SK-N-SH treated with all-trans-retinoic acid at 6 μM for 48 hours (cell line): Measurements from ENCODE around the gene PRSS16.

Source experiments
- ATAC-seq: fragments of 200-7000 bp; cut with Tn5 transposase; 3 replicates; pipeline ENCODE4 v1.9.1; 2020; ENCODE audit warnings: mild to moderate bottlenecking, moderate library complexity
- ARNTL ChIP-seq: fragments of 450-650 bp; formaldehyde crosslinking; IDR thresholded peaks from 2 replicates; pipeline ENCODE4 v1.5.0; 2020; ENCODE audit warnings: low read depth, mild to moderate bottlenecking, moderate library complexity, borderline replicate concordance
- BACH2 ChIP-seq: fragments of 250-450 bp; sonication (Bioruptor Pico); IDR thresholded peaks from 2 replicates; pipeline ENCODE4 v1.9.0; 2021; ENCODE audit warnings: mild to moderate bottlenecking, borderline replicate concordance
- CREB5 ChIP-seq: fragments of 250-450 bp; sonication (Bioruptor Pico); IDR thresholded peaks from 2 replicates; pipeline ENCODE4 v1.5.1; 2020; ENCODE audit warnings: low read depth, mild to moderate bottlenecking, moderate library complexity
- CSDC2 ChIP-seq: fragments of 250-450 bp; sonication (Bioruptor Pico); IDR thresholded peaks from 2 replicates; pipeline ENCODE4 v1.5.0; 2020; ENCODE audit warnings: mild to moderate bottlenecking, moderate library complexity
- CSRNP3 ChIP-seq: fragments of 250-450 bp; sonication (Bioruptor Pico); IDR thresholded peaks from 2 replicates; pipeline ENCODE4 v1.5.1; 2021; ENCODE audit warnings: mild to moderate bottlenecking, moderate library complexity
- ESRRG ChIP-seq: fragments of 250-450 bp; sonication (Bioruptor Pico); IDR thresholded peaks from 2 replicates; pipeline ENCODE4 v1.6.1; 2021; ENCODE audit warnings: mild to moderate bottlenecking
- GLIS3 ChIP-seq: fragments of 250-450 bp; sonication (Bioruptor Pico); IDR thresholded peaks from 2 replicates; pipeline ENCODE4 v1.5.0; 2020; ENCODE audit warnings: mild to moderate bottlenecking, moderate library complexity
- ISL1 ChIP-seq: fragments of 250-450 bp; sonication (Bioruptor Pico); IDR thresholded peaks from 2 replicates; pipeline ENCODE4 v2.1.2; 2022; ENCODE audit warnings: mild to moderate bottlenecking, moderate library complexity
- OSR1 ChIP-seq: fragments of 250-450 bp; sonication (Bioruptor Pico); IDR thresholded peaks from 2 replicates; pipeline ENCODE4 v1.8.0; 2022; ENCODE audit warnings: moderate library complexity, mild to moderate bottlenecking, inconsistent platforms
- PPARA ChIP-seq: fragments of 250-450 bp; sonication (Bioruptor Pico); IDR thresholded peaks from 2 replicates; pipeline ENCODE4 v1.5.0; 2020; ENCODE audit warnings: mild to moderate bottlenecking, borderline replicate concordance
- RARB ChIP-seq: fragments of 250-450 bp; sonication (Bioruptor Pico); IDR thresholded peaks from 2 replicates; pipeline ENCODE4 v1.8.0; 2021; ENCODE audit warnings: mild to moderate bottlenecking, moderate library complexity
- SNAI2 ChIP-seq: fragments of 250-450 bp; sonication (Bioruptor Pico); IDR thresholded peaks from 2 replicates; pipeline ENCODE4 v1.5.0; 2020; ENCODE audit warnings: mild to moderate bottlenecking, moderate library complexity
- TCF4 ChIP-seq: fragments of 250-450 bp; sonication (Bioruptor Pico); IDR thresholded peaks from 2 replicates; pipeline ENCODE4 v1.8.0; 2021; ENCODE audit warnings: mild to moderate bottlenecking, moderate library complexity, borderline replicate concordance
- TOX ChIP-seq: fragments of 250-450 bp; sonication (Bioruptor Pico); IDR thresholded peaks from 2 replicates; pipeline ENCODE4 v1.8.0; 2021; ENCODE audit warnings: mild to moderate bottlenecking, moderate library complexity, borderline replicate concordance
- ZC3H10 ChIP-seq: fragments of 250-450 bp; sonication (Bioruptor Pico); IDR thresholded peaks from 2 replicates; pipeline ENCODE4 v1.5.1; 2021; ENCODE audit warnings: mild to moderate bottlenecking, moderate library complexity
- ZFP3 ChIP-seq: fragments of 250-450 bp; sonication (Bioruptor Pico); IDR thresholded peaks from 2 replicates; pipeline ENCODE4 v1.5.0; 2020; ENCODE audit warnings: mild to moderate bottlenecking, moderate library complexity
- ZFP30 ChIP-seq: fragments of 450-650 bp; formaldehyde crosslinking; IDR thresholded peaks from 2 replicates; pipeline ENCODE4 v1.5.0; 2022; ENCODE audit warnings: mild to moderate bottlenecking, moderate library complexity
- ZNF565 ChIP-seq: fragments of 450-650 bp; formaldehyde crosslinking; conservative IDR thresholded peaks from 2 replicates; pipeline ENCODE4 v1.5.0; 2020; ENCODE audit warnings: low read depth, mild to moderate bottlenecking, moderate library complexity
- ZNF70 ChIP-seq: fragments of 450-650 bp; formaldehyde crosslinking; IDR thresholded peaks from 2 replicates; pipeline ENCODE4 v1.5.0; 2020; ENCODE audit warnings: mild to moderate bottlenecking, moderate library complexity
- TF ChIP-seq, protein P1 (sequence below): fragments of 250-450 bp; sonication (Bioruptor Pico); IDR thresholded peaks from 2 replicates; pipeline ENCODE4 v1.8.0; 2021; ENCODE audit warnings: low read depth, mild to moderate bottlenecking, moderate library complexity, borderline replicate concordance
- TF ChIP-seq, protein P2 (sequence below): fragments of 250-450 bp; sonication (Bioruptor Pico); IDR thresholded peaks from 2 replicates; pipeline ENCODE4 v1.8.0; 2020; ENCODE audit warnings: mild to moderate bottlenecking, moderate library complexity, borderline replicate concordance

The PRSS16 gene

GRCh38 chr6:27290850-27291208 lies 43.3 kb downstream of the PRSS16 start:
- ATAC-seq, result no peak
- TF ChIP-seq TOX (CRISPR knock-in tag), result no peak
- TF ChIP-seq ZFP30 (CRISPR knock-in tag), result no peak
- TF ChIP-seq ESRRG, result no peak
- no peak for TF ChIP-seq ZNF565 (CRISPR knock-in tag)
- no peak for TF ChIP-seq ZNF70
- no peak for TF ChIP-seq RARB
- TF ChIP-seq OSR1 (CRISPR knock-in tag), result no peak
- no peak for TF ChIP-seq ISL1 (CRISPR knock-in tag)
- no peak for TF ChIP-seq BACH2
- no peak for TF ChIP-seq PPARA (CRISPR knock-in tag)
- TF ChIP-seq SNAI2, result no peak
- no peak for TF ChIP-seq CSDC2 (CRISPR knock-in tag)
- TF ChIP-seq, protein P1, sequence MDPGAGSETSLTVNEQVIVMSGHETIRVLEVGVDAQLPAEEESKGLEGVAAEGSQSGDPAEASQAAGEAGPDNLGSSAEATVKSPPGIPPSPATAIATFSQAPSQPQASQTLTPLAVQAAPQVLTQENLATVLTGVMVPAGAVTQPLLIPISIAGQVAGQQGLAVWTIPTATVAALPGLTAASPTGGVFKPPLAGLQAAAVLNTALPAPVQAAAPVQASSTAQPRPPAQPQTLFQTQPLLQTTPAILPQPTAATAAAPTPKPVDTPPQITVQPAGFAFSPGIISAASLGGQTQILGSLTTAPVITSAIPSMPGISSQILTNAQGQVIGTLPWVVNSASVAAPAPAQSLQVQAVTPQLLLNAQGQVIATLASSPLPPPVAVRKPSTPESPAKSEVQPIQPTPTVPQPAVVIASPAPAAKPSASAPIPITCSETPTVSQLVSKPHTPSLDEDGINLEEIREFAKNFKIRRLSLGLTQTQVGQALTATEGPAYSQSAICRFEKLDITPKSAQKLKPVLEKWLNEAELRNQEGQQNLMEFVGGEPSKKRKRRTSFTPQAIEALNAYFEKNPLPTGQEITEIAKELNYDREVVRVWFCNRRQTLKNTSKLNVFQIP, result no peak

GRCh38 chr6:27293436-27294098 lies 46.1 kb downstream of the PRSS16 start:
- ATAC-seq, result peak; percentile 38
- no peak for TF ChIP-seq GLIS3 (CRISPR knock-in tag)
- TF ChIP-seq, protein P2, sequence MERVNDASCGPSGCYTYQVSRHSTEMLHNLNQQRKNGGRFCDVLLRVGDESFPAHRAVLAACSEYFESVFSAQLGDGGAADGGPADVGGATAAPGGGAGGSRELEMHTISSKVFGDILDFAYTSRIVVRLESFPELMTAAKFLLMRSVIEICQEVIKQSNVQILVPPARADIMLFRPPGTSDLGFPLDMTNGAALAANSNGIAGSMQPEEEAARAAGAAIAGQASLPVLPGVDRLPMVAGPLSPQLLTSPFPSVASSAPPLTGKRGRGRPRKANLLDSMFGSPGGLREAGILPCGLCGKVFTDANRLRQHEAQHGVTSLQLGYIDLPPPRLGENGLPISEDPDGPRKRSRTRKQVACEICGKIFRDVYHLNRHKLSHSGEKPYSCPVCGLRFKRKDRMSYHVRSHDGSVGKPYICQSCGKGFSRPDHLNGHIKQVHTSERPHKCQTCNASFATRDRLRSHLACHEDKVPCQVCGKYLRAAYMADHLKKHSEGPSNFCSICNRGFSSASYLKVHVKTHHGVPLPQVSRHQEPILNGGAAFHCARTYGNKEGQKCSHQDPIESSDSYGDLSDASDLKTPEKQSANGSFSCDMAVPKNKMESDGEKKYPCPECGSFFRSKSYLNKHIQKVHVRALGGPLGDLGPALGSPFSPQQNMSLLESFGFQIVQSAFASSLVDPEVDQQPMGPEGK (CRISPR knock-in tag), result no peak

GRCh38 chr6:27294409-27294808 lies 46.9 kb downstream of the PRSS16 start:
- ATAC-seq, result no peak; the same call in 1 of the 3 replicates
- TF ChIP-seq, protein P1, result no peak
- no peak for TF ChIP-seq GLIS3 (CRISPR knock-in tag)
- TF ChIP-seq, all 23 proteins: peak for 0

DNA sequence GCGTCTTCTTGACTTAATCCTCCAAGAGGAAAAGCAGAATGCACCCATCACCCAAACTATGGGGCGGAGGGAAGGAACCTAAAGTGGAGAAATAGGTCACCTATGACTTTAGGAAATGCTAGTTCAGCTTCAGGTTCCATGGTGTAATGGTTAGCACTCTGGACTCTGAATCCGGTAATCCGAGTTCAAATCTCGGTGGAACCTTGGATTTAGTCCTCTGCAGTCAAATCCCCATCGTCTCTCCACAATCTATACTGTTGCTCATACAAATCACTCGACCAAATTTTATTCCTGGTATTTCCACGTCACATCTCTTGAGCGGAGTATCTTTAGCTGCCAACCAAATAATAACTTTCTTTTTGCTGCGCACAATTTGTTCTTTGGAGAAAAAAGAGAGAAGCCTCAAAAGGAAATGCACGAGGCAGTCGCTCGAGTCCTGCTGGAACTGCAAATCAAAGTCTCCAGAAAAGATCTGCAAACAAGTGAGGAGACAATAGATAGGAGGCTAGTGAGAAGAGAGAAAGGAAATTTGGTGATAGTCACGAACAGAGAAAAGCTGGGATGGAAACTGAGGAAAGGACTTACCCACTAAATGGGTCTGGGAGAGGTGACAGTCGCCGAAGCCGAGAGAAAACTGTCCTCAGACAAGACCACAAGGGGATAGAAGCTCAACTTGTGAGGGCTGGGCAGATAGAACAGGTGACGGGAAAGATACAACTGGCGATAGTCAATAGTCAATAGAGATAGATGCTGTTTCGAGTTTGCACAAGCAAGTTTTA lies 48.0 kb downstream of the PRSS16 start:
- TF ChIP-seq PPARA (CRISPR knock-in tag), result no peak
- no peak for TF ChIP-seq OSR1 (CRISPR knock-in tag)
- TF ChIP-seq TOX (CRISPR knock-in tag), result no peak
- TF ChIP-seq BACH2, result no peak
- TF ChIP-seq CSDC2 (CRISPR knock-in tag), result no peak
- TF ChIP-seq, protein P2 (CRISPR knock-in tag), result no peak
- TF ChIP-seq ZNF565 (CRISPR knock-in tag), result no peak
- no peak for TF ChIP-seq CSRNP3 (CRISPR knock-in tag)
- no peak for TF ChIP-seq ISL1 (CRISPR knock-in tag)
- TF ChIP-seq ZFP3 (CRISPR knock-in tag), result no peak
- TF ChIP-seq ZC3H10 (CRISPR knock-in tag), result no peak
- no peak for TF ChIP-seq GLIS3 (CRISPR knock-in tag)
- TF ChIP-seq RARB, result no peak
- TF ChIP-seq ZFP30 (CRISPR knock-in tag), result no peak
- TF ChIP-seq ESRRG, result no peak
- TF ChIP-seq CREB5 (CRISPR knock-in tag), result no peak
- no peak for TF ChIP-seq SNAI2
- TF ChIP-seq TCF4 (CRISPR knock-in tag), result no peak
- TF ChIP-seq ARNTL (CRISPR knock-in tag), result no peak
- no peak for TF ChIP-seq ZNF70
- peak; percentile 74 for ATAC-seq
